ENCODE data around the gene ADPRS. TPM values are rescaled to one million over a fixed set of nuclear protein-coding genes. Genes with fewer than 3 reads are reported as not detected.

ADPRS gene, protein sequence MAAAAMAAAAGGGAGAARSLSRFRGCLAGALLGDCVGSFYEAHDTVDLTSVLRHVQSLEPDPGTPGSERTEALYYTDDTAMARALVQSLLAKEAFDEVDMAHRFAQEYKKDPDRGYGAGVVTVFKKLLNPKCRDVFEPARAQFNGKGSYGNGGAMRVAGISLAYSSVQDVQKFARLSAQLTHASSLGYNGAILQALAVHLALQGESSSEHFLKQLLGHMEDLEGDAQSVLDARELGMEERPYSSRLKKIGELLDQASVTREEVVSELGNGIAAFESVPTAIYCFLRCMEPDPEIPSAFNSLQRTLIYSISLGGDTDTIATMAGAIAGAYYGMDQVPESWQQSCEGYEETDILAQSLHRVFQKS
- total RNA-seq, result 10 to 100 TPM; 18.9 to 35.9 (median 29.7) TPM

DNA sequence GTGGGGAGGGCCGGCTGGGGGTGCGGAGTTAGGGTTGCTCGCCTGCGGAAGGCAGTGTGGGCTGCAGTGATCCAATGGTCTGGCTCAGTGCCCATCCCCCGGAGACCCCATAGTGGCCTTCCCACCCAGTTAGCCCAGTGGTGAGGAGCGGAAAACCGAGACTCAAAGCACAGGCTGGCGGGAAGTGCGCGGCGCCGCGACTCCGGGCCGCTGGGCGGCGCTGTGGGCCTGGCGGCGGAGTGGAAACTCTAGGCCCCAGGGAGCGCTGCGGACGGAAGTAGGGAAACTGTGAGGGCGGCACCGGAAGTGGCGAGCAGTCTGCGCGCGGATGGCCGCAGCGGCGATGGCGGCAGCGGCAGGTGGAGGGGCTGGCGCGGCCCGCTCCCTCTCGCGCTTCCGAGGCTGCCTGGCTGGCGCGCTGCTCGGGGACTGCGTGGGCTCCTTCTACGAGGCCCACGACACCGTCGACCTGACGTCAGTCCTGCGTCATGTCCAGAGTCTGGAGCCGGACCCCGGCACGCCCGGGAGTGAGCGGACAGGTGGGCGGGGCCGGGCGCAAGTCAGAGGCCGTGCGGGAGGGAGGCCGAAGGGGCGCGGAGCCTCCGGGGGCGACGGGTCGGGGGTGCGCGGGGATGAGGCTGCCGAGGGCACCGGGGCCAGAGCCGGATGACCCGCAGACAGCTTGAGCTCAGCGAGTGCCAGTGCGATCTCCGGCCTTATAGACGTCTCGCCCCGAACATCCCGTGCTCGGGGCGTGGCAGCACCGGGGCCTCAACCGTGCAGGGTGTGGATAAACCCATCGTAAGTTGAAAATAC, at the start of gene ADPRS:
Gene ADPRS (plus strand): TSS at position 316 of the 816 bp plus-strand sequence. CDS start 13 bp downstream, at position 329.
- TF ChIP-seq, protein P1, sequence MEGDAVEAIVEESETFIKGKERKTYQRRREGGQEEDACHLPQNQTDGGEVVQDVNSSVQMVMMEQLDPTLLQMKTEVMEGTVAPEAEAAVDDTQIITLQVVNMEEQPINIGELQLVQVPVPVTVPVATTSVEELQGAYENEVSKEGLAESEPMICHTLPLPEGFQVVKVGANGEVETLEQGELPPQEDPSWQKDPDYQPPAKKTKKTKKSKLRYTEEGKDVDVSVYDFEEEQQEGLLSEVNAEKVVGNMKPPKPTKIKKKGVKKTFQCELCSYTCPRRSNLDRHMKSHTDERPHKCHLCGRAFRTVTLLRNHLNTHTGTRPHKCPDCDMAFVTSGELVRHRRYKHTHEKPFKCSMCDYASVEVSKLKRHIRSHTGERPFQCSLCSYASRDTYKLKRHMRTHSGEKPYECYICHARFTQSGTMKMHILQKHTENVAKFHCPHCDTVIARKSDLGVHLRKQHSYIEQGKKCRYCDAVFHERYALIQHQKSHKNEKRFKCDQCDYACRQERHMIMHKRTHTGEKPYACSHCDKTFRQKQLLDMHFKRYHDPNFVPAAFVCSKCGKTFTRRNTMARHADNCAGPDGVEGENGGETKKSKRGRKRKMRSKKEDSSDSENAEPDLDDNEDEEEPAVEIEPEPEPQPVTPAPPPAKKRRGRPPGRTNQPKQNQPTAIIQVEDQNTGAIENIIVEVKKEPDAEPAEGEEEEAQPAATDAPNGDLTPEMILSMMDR (IDR thresholded peaks at IDR 0.05; ENCODE audit: low read depth), result no peak

DNA sequence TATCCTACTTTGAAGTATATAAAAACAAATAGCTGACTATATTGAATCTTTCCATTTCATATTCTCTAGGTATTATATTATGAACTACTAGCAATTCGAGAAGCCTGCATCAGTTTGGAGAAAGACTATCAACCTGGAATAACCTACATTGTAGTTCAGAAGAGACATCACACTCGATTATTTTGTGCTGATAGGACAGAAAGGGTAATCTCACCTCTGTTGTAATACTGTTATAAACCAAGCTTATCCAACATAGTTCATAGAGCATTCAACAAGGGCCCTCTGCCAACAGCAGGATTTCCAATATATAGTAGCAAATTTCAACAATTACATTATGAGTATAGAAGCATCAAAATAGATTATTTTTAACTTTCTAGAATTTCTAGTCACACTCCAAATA, 48.5 kb upstream of the ADPRS start:
- TF ChIP-seq, protein P1 (IDR thresholded peaks at IDR 0.05; ENCODE audit: low read depth), result no peak

DNA sequence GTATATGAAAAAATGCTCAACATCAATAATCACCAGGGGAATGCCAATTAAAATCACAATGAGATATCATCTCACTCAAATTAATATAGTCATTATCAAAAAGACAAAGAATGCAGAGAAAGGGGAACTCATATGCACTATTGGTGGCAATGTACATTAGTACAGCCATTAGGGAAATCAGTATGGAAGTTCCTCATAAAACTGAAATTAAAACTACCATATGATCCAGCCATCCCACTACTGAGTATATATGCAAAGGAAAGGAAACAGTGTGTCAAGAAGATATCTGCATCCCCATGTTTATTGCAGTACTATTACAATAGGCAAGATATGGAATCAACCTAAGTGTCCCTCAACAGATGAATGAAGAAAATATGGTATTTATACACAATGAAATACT, 36.9 kb upstream of the ADPRS start:
- TF ChIP-seq, protein P1 (IDR thresholded peaks at IDR 0.05; ENCODE audit: low read depth), result no peak

DNA sequence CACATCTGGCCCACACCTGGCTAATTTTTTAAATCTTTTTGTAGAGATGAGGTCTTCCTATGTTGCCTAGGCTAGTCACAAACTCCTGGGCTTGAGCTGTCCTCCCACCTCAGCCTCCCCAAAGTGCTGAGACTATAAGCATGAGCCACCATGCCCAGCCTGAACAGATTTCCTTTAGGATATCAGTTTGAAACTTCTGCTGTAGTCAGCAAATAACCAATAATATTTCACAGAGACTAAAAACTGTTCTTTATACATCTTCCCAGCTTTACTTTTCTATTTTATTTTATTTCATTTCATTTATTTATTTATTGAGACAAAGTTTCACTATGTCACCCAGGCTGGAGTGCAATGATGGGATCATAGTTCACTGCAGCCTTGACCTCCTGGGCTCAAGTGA, 34.7 kb upstream of the ADPRS start:
- TF ChIP-seq, protein P1 (IDR thresholded peaks at IDR 0.05; ENCODE audit: low read depth), result no peak

DNA sequence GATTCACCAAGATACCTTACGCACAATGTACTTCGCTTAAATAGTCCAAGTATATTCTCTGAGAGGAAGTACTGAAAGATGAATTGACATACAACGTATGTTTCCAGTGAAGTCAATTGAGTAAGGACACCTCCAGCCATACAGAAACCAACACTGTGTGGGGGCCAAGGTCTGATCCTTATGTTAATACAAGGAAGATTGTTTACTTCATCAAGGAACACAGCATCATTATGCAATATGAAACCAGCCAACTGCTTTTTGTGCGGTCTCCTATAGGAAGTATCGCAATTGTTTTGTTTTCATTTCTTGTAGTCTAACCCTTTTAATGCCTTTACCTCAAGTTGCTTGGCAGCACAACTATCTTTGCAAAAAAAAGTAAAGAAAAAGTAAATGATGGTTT, 33.0 kb upstream of the ADPRS start:
- TF ChIP-seq, protein P1 (IDR thresholded peaks at IDR 0.05; ENCODE audit: low read depth), result no peak

DNA sequence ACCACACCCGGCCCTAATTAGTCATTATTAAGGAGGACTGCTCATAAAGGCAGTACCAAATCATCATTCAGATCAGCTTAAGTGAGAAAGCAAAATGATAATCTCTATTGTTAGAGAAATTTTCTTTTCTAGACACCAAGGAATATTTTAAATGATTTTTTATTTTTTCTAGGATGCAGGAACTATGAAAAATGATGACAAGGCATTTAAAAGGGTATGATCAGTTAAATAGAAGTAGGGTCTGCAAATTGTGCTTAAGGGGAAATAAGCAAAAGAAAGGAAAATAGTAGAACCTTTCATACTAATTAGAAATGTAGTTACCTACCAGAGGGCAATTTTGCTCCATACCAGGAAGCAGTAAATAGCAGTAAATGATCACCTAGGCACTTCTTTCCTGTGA, 26.4 kb upstream of the ADPRS start:
- TF ChIP-seq, protein P1 (IDR thresholded peaks at IDR 0.05; ENCODE audit: low read depth), result no peak

DNA sequence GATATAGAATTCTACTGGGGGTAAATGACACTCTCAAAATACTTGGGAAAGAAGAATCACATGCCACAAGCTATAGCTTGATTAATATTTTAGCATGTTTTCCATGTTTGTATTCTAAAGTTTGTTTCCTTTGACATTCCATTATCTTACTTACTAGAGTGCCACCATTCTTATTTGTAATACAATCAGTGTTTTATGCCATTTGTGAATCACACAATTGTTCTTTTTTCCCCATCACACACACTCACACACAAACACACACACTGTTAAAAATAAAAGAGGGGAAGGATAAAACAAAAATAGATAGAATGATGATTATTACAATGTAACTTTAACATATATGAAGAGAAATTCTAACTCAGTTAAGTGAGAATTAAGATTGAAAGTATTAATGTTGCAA, 20.8 kb upstream of the ADPRS start:
- TF ChIP-seq, protein P1 (IDR thresholded peaks at IDR 0.05; ENCODE audit: low read depth), result no peak
